Glutamatergic neuron (in vitro differentiated cells): ENCODE data around the gene TLE2. TPM values are rescaled to one million over a fixed set of nuclear protein-coding genes. Genes with fewer than 3 reads are reported as not detected.

Experiments
- DNase-seq: peaks from one replicate; pipeline ENCODE4 v3.0.0; 2022
- H3K27ac Mint-ChIP-seq: one replicate; pipeline ENCODE4 v1.8.0; 2020; ENCODE audit warnings: mild to moderate bottlenecking, mixed read lengths, inconsistent platforms; ENCODE audit not compliant: unreplicated experiment
- H3K27me3 Mint-ChIP-seq: one replicate; pipeline ENCODE4 v1.8.0; 2020; ENCODE audit warnings: mild to moderate bottlenecking, moderate library complexity, mixed read lengths, inconsistent platforms; ENCODE audit not compliant: unreplicated experiment
- H3K36me3 Mint-ChIP-seq: one replicate; pipeline ENCODE4 v1.8.0; 2020; ENCODE audit warnings: mild to moderate bottlenecking, mixed read lengths, inconsistent platforms; ENCODE audit not compliant: unreplicated experiment
- H3K4me1 Mint-ChIP-seq: one replicate; pipeline ENCODE4 v1.8.0; 2020; ENCODE audit warnings: mild to moderate bottlenecking, low read depth, mixed read lengths, inconsistent platforms; ENCODE audit not compliant: unreplicated experiment
- H3K4me3 Mint-ChIP-seq: one replicate; pipeline ENCODE4 v1.8.0; 2020; ENCODE audit warnings: mild to moderate bottlenecking, mixed read lengths, inconsistent platforms; ENCODE audit not compliant: unreplicated experiment
- H3K9me3 Mint-ChIP-seq: one replicate; pipeline ENCODE4 v1.8.0; 2020; ENCODE audit warnings: mild to moderate bottlenecking, moderate library complexity, mixed read lengths, inconsistent platforms; ENCODE audit not compliant: unreplicated experiment
- total RNA-seq: library from RNA; stranded (reverse); fragmentation: NEBNext Ultra II Directional; extraction: Animal tissue kit (Norgen Biotek cat#: 25700); gene quantifications from one replicate; pipeline ENCODE4 v1.2.1, GENCODE V29; 2021; ENCODE audit not compliant: unreplicated experiment
- TF ChIP-seq, protein P1 (sequence below): fragments of 200-600 bp; sonication (generic); IDR thresholded peaks from one replicate; pipeline ENCODE4 v1.5.0; 2021; ENCODE audit not compliant: partially characterized antibody, unreplicated experiment

TLE2 gene
- total RNA-seq, 1 donor from 2014 or later = not detected

DNA sequence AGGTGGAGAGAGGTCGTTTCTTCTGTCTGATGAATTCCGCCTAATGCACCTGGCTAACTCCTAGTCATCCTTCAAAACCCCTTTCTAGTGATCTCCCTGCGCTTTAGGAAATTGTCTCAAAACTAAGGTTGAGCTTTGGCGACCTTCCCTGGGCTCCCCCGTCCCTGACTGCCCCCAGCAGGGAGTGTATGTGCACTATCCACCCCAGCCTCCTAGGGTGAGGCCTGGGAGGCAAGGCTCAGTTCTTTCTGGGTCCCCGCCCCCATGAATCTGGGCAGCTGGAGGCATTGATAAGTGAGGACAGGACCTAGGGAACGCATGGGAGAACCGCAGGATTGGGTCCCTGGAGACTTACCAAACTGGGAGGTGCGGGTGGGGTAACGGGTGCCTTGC lies 51.3 kb downstream of the TLE2 start:
- Mint-ChIP-seq H3K27ac (no peak overlapping the region), H3K9me3 (peaks cover 8% of the 10 kb centered on the region), H3K4me1 (peaks cover 6% of the 10 kb centered on the region), H3K36me3 (no peaks in the 10 kb centered on the region), H3K27me3 (peaks cover 19% of the 10 kb centered on the region), H3K4me3 (no peak overlapping the region)
- DNase-seq = no peak
- TF ChIP-seq, protein P1, sequence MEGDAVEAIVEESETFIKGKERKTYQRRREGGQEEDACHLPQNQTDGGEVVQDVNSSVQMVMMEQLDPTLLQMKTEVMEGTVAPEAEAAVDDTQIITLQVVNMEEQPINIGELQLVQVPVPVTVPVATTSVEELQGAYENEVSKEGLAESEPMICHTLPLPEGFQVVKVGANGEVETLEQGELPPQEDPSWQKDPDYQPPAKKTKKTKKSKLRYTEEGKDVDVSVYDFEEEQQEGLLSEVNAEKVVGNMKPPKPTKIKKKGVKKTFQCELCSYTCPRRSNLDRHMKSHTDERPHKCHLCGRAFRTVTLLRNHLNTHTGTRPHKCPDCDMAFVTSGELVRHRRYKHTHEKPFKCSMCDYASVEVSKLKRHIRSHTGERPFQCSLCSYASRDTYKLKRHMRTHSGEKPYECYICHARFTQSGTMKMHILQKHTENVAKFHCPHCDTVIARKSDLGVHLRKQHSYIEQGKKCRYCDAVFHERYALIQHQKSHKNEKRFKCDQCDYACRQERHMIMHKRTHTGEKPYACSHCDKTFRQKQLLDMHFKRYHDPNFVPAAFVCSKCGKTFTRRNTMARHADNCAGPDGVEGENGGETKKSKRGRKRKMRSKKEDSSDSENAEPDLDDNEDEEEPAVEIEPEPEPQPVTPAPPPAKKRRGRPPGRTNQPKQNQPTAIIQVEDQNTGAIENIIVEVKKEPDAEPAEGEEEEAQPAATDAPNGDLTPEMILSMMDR = no peak

DNA sequence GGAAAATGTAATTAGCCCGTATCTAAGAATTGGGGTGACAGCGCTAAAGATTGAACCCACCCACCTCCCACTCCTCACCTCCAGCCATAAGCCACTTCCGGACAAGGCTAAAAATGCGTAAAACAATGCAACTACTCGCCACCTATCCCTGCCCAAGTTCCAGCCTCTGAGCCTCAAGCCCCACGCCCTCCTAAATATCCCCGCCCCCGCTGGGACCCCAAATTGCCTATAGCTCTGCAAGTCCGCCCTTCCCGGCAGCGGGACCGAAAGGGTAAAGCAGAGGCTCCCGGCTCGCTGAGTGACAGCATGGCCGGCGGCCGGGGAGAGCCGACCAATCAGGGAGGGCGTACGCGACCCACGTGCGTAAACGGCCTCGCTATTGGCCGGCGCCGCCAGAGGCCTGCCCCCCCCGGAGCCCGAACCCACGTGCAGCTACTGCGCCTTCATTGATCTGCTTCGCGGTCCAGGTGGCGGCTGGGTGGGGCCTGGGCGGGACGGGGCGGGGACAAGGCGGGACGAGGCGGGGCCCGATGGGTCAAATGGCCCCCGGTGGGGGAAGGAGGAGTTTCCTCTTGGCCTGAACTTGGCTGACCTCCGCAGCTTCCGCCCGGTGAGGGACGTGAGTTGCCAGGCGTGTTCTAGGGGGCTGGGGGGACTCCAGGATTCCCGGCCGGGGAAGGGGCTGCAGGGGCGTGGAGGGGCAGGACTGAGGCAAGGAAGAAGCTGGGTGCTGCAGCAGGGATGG lies 51.9 kb downstream of the TLE2 start, which contains the start of gene TLE6:
TLE6 (plus strand) TSS at position 564 of the 745 bp plus-strand sequence. CDS start 670 bp downstream, outside the sequence.
- Mint-ChIP-seq H3K36me3 (no peaks in the 10 kb centered on the region), H3K9me3 (peaks cover 8% of the 10 kb centered on the region), H3K4me3 (peak within 1 kb of the TSS; percentile 75), H3K4me1 (peaks cover 6% of the 10 kb centered on the region), H3K27me3 (peaks cover 19% of the 10 kb centered on the region), H3K27ac (no peak within 1 kb of the TSS)
- peak; percentile 98 for DNase-seq
- TF ChIP-seq, protein P1 = no peak

DNA sequence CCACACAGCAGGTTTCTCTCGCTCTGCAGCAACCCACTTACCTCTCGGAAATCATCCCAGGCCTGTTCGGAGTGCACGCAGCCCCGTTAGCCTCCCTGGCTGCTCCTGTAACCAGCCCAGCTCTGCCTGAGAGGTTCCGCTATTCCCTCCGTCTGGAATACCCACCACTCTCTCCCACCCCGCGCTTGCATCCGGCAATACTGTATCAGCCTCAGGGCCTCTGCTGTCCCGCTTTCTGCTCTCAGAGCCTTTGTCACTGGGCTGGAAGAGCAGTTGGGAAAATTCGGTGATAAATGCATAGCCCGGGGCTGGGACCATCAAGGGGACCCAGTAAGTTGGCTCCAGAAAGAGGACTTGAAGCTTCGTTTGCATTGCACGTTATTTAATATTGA lies 52.5 kb downstream of the TLE2 start:
- TF ChIP-seq, protein P1 = no peak
- Mint-ChIP-seq H3K9me3 (peaks cover 6% of the 10 kb centered on the region), H3K4me3 (peak overlapping the region; percentile 75), H3K27me3 (peaks cover 17% of the 10 kb centered on the region), H3K4me1 (peaks cover 4% of the 10 kb centered on the region), H3K27ac (no peak overlapping the region), H3K36me3 (no peaks in the 10 kb centered on the region)
- DNase-seq = no peak

DNA sequence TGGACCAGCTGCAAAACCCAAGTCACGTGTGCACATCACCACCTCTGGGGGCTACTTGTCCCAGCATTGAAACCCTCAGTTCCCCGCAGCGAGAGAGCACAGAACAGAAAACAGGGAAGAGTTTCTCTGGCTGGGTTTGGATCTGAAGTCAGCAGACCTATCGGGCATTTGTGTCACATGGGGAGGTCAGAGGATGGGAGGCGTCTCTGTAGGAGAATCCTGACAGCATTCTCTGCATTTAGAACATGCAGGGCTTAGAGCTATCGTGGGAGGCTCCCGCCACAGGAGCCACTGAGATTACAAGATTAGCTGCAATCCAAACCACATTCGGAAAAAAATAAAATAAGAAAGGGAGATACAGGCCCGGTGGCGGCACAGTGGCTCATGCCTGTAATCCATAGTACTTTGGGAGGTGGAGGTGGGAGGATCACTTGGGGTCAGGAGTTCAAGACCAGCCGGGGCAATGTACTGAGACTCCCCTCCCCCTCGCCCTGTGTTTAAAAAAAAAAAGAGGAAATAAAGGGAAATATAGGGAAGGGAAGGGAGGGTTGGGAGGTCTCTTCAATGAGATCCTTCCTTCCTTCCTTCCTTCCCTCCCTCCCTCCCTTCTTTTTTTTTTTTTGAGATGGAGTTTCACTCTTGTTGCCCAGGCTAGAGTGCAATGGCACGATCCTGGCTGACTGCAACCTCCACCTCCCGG lies 54.6 kb downstream of the TLE2 start:
- Mint-ChIP-seq H3K4me1 (peaks cover 4% of the 10 kb centered on the region), H3K27ac (no peak overlapping the region), H3K4me3 (no peak overlapping the region), H3K9me3 (peaks cover 6% of the 10 kb centered on the region), H3K27me3 (peaks cover 13% of the 10 kb centered on the region), H3K36me3 (no peaks in the 10 kb centered on the region)
- DNase-seq = no peak
- TF ChIP-seq, protein P1 = no peak

DNA sequence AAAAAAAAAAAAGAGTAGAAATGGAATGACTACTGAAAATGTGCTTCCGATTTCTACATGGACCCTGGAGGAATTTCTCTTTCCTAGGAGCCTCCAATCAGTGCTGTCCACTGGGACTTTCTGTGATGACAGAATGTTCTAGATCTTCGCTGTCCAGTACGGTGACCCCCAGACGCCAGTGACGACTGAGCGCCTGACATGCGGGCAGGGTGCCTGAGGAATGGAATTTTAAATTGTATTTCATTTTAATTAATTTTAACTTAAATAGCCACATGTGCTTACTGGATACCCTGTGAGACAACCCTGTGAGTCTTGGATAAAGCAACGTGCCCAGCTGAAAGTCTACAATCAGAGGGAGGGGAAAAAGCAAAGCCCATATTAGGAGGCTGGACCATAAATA lies 55.9 kb downstream of the TLE2 start:
- DNase-seq = no peak
- Mint-ChIP-seq H3K36me3 (no peaks in the 10 kb centered on the region), H3K27me3 (peaks cover 13% of the 10 kb centered on the region), H3K27ac (no peak overlapping the region), H3K9me3 (peaks cover 5% of the 10 kb centered on the region), H3K4me3 (no peak overlapping the region), H3K4me1 (peaks cover 4% of the 10 kb centered on the region)
- TF ChIP-seq, protein P1 = no peak
